ENCODE measurements around the gene NFIX.

NFIX gene

DNA sequence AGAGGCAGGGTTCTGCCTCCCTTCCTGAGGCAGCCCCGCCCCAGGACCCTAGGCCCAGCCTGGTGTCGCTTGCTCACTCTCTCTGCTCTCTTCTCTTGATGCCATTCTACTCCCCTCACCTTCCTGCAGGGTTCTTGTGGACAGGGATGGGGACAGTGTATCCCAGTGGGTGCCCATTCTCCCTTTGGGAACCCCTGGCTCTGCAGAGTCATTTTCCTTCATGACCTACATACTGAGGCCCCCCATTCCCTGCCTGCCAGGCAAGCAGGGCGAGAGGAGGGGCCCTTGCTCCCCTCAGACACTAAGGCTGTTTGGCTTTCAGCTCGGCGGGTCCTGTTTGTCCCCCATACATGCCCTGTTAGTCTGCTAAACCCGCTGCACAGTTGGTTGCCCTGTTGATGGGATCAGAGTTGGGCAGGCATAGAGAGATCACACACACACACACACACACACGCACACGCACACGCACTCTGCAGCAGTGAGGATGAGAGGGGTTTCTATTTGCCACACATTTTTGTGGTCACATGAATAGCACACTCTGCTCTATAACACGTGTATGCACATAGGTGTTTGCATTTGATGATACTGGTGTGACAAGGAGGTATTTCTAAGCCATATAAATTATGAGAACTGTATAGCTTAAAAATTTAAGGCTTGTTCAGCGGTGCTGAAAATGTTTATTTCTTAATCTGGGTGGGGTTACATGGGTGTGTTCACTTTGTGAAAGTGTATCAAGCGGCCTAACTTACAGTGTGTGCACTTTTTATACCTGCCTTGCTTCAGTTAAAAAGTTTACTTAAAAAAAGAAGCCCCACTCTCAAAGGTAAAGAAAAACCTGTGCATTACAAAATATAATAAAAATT lies 20.3 kb downstream of the NFIX start:
- Histone ChIP-seq H3K4me3 (ENCODE audit: low read length) (no peak overlapping the region), H3K4me1 (ENCODE audit: control insufficient read depth, insufficient read depth, low read length) (peaks cover 66% of the 10 kb centered on the region), H3K36me3 (ENCODE audit: control insufficient read depth, insufficient read depth, low read length) (no peaks in the 10 kb centered on the region), H3K27me3 (ENCODE audit: control insufficient read depth, insufficient read depth, low read length) (no peaks in the 10 kb centered on the region), H3K9me3 (ENCODE audit: control insufficient read depth, low read length) (no peaks in the 10 kb centered on the region), H3K9ac (ENCODE audit: low read length) (peak overlapping the region; percentile 39)

DNA sequence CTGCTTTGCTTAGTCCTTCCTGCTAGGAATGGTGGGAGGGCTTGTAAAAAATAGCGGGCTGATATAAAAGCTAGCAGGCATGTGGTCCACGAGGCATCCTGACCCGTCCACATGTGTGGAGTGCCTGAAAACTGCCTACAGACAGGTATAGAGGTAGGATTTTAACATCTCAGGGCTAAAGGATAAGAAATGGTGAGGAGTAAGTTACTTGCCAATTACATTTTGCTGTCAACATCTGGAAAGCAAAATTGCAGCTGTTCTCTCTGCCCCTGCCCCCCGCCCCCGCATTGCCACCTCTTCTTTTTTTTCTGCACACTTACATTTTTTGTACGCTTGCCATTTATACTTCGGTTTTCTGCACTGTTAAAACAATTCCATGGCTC lies 21.0 kb downstream of the NFIX start:
- H3K9ac ChIP-seq (ENCODE audit: low read length) = no peak overlapping the region
- no peaks in the 10 kb centered on the region for H3K27me3 ChIP-seq (ENCODE audit: control insufficient read depth, insufficient read depth, low read length)
- H3K36me3 ChIP-seq (ENCODE audit: control insufficient read depth, insufficient read depth, low read length) = no peaks in the 10 kb centered on the region
- peaks cover 71% of the 10 kb centered on the region for H3K4me1 ChIP-seq (ENCODE audit: control insufficient read depth, insufficient read depth, low read length)
- no peaks in the 10 kb centered on the region for H3K9me3 ChIP-seq (ENCODE audit: control insufficient read depth, low read length)
- H3K4me3 ChIP-seq (ENCODE audit: low read length) = no peak overlapping the region

DNA sequence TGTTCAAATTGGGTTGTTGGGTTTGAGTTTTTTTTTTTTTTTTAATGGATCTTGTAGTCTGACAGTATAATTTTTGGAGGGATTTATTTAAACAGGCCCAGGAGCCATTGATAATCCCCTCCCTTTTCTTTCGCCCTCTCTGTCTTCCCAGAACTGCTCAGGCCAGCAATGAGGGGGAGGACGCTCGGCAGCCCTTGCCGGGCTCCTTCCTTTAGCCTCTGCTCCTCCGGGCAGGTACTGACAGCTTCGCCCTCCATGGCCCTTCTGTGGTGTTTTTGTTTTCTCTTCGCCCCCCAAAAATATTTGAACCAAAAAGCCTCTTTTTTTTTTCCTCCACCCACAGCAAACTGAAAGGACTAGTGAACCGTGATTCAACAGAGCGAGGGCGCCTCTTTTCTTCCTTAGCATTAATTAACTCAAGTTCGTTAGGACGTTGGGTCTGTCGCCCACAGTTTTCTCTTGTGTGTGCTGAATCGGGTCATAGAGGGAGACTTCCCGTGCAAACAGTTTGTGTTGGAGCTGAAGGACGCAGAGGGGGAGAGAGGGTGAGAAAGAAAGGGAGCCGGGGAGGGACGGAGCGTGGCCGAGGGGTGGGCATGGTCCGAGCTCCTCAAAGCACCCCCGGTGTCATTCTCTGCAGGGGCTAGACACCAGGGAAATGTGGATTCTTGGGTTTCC lies 21.5 kb downstream of the NFIX start:
- Histone ChIP-seq H3K36me3 (ENCODE audit: control insufficient read depth, insufficient read depth, low read length) (no peaks in the 10 kb centered on the region), H3K27me3 (ENCODE audit: control insufficient read depth, insufficient read depth, low read length) (no peaks in the 10 kb centered on the region), H3K4me1 (ENCODE audit: control insufficient read depth, insufficient read depth, low read length) (peaks cover 75% of the 10 kb centered on the region), H3K9ac (ENCODE audit: low read length) (peak overlapping the region; percentile 11), H3K9me3 (ENCODE audit: control insufficient read depth, low read length) (no peaks in the 10 kb centered on the region), H3K4me3 (ENCODE audit: low read length) (no peak overlapping the region)

DNA sequence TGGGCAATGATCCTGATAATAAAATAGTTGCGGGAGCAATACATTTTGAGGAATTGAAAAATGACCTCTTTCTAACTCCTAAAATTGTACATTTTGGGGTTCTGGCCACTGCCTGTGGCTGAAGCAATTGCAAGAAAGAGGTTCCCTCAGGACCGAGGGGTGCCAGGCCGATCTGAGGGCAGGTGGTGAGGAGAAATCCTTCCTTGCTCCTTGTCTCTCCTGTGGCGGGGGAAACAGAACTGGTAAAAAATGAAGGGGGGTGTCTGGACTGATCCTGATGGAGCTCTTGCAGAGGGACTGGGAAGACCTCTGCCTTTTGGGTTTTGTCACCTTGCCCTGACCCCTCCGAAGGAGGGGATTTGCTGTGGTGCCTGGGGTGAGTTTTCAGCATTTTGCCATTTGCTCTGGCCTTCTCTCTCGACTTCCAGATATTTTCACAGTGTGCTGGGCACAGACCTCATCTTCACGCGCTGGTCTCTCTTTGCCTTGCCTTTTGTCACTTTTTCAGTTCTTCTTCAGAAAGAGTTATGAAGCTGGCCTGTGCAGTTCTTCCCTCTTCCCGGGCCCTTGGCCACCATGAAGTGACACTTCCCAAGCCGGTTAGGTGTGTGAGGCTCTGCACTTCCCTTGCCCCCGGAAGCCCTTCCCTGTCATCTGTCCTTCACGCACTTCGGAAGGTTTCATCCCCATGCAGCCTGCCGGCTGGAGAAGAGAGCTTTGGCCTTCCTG lies 22.2 kb downstream of the NFIX start:
- Histone ChIP-seq H3K27me3 (ENCODE audit: control insufficient read depth, insufficient read depth, low read length) (no peaks in the 10 kb centered on the region), H3K9ac (ENCODE audit: low read length) (peak overlapping the region; percentile 11), H3K36me3 (ENCODE audit: control insufficient read depth, insufficient read depth, low read length) (no peaks in the 10 kb centered on the region), H3K9me3 (ENCODE audit: control insufficient read depth, low read length) (no peaks in the 10 kb centered on the region), H3K4me1 (ENCODE audit: control insufficient read depth, insufficient read depth, low read length) (peaks cover 80% of the 10 kb centered on the region), H3K4me3 (ENCODE audit: low read length) (no peak overlapping the region)

DNA sequence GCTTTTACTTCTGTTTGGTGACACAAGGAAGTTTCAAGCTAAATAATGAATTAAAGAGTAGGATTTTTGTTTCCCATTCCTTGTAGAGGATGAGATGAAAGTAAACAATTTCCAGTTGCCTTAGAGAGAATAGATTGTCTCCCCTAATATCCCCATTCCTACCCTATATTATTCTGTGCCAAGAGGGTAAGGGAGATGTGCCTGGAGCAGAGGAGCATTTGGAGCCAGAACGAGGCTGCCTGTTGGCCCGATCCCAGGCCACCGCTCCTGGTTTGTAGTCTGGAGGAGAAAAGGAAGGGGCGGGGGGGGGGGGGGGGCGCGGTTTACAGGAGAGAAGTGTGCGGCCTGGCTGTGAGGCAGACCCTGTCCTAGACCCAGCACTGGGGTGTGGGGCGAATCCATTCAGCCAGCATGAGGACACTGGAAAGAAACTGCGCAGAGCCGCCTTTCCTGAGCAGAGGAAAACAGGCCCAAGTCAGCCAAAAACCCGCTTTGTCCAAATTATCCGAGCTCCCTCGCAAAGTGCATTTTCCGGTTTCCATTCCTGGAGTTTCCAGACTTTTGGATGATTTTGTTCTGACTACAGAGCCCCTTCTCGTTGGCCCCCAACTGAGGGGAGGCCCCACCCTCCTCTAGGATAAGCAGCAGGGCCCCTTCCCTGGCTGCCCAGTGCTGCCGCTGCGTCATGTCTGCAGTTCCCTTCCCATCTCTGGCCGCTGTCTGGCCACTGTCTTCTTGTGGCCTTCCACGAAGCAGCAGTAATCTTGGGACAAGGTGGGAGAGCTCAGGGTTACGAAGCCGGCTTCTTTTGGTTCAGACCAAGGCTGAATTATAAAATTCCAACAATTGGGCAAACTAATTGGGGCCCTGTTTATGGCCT lies 23.0 kb downstream of the NFIX start:
- H3K9me3 ChIP-seq (ENCODE audit: control insufficient read depth, low read length) = no peaks in the 10 kb centered on the region
- H3K36me3 ChIP-seq (ENCODE audit: control insufficient read depth, insufficient read depth, low read length) = no peaks in the 10 kb centered on the region
- H3K27me3 ChIP-seq (ENCODE audit: control insufficient read depth, insufficient read depth, low read length) = no peaks in the 10 kb centered on the region
- H3K4me3 ChIP-seq (ENCODE audit: low read length) = no peak overlapping the region
- peak overlapping the region; percentile 44 for H3K9ac ChIP-seq (ENCODE audit: low read length)
- H3K4me1 ChIP-seq (ENCODE audit: control insufficient read depth, insufficient read depth, low read length) = peaks cover 80% of the 10 kb centered on the region

DNA sequence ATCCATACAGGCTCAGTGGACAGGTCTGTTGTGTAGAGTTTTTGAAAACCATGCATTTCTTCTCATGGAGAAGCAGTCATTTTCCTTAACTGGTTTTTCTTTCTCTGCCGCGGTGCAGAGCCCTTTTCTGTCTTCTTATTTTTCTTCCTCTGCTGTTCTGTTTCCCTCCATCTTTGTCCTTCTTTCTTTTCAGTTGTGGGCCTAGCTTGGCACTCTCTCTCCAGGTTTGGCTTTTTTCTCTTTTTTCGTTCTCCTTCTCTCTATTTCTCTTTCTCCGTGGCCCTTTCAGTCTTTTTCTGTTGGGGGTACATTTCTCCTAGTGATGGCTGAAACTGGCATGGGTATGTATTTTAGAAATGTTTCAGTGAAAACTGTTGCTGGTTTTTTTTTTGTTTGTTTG lies 24.1 kb downstream of the NFIX start:
- no peaks in the 10 kb centered on the region for H3K27me3 ChIP-seq (ENCODE audit: control insufficient read depth, insufficient read depth, low read length)
- H3K9ac ChIP-seq (ENCODE audit: low read length) = no peak overlapping the region
- H3K9me3 ChIP-seq (ENCODE audit: control insufficient read depth, low read length) = no peaks in the 10 kb centered on the region
- no peaks in the 10 kb centered on the region for H3K36me3 ChIP-seq (ENCODE audit: control insufficient read depth, insufficient read depth, low read length)
- no peak overlapping the region for H3K4me3 ChIP-seq (ENCODE audit: low read length)
- peaks cover 72% of the 10 kb centered on the region for H3K4me1 ChIP-seq (ENCODE audit: control insufficient read depth, insufficient read depth, low read length)

DNA sequence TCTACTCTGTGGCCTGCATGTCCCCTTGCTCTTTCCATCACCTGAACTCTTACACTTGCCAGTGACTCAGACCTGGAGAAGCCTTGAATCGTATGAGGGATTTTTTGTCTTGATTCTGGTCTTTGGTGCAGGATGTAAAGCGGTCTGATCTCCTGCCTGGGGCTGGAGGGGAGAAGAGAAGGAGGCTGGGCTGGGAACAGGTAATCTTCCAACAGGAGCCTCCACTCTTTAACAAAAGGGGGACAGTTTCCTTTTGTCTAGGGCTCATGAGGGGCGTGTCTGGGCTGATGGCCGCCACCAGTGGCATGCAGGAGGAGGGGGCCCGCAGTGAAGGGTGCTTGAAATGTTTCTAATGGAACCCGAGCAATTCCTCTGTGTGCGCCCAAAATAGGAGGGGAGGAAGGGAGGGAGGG lies 24.7 kb downstream of the NFIX start:
- no peaks in the 10 kb centered on the region for H3K9me3 ChIP-seq (ENCODE audit: control insufficient read depth, low read length)
- H3K36me3 ChIP-seq (ENCODE audit: control insufficient read depth, insufficient read depth, low read length) = no peaks in the 10 kb centered on the region
- H3K4me3 ChIP-seq (ENCODE audit: low read length) = no peak overlapping the region
- H3K9ac ChIP-seq (ENCODE audit: low read length) = no peak overlapping the region
- H3K4me1 ChIP-seq (ENCODE audit: control insufficient read depth, insufficient read depth, low read length) = peaks cover 70% of the 10 kb centered on the region
- H3K27me3 ChIP-seq (ENCODE audit: control insufficient read depth, insufficient read depth, low read length) = no peaks in the 10 kb centered on the region

DNA sequence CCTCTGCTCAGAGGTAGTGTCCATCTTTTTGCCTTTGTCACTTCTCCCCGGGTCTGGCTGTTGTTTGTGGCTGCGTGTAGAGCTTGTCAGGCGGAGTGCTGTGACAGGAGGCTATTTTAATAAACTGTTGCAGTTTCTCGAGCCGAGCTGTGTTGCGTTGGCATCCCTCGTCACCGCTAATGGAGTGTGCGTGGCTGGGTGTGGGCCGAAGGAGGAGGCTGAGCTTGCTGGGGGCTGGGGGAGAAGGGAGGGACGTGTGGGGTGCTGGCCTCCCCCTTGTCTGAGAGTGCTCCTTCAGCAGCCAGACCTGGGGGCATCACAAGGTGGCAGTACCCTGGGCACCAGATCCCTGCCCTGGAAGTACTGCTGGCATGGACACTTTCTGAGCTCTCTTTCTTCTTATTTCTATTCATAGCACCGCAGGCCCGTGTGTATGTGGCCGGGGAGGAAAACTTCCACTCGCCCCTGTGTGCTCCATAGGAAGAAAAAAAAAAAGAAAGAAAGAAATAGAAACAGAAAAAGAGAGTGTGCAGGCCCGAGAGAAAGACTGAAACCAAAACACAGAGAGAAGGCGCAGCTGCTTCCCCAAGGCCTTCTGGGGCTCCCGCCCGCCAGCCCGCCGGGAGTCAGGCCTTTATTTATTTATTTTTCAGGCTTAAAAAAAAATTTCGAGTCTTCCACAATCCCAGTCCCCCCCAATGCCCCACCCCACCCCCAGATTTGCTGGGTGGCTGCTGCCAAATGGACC lies 27.0 kb downstream of the NFIX start:
- H3K9ac ChIP-seq (ENCODE audit: low read length) = peak overlapping the region; percentile 73
- H3K4me3 ChIP-seq (ENCODE audit: low read length) = peak overlapping the region; percentile 9
- H3K36me3 ChIP-seq (ENCODE audit: control insufficient read depth, insufficient read depth, low read length) = no peaks in the 10 kb centered on the region
- peaks cover 72% of the 10 kb centered on the region for H3K4me1 ChIP-seq (ENCODE audit: control insufficient read depth, insufficient read depth, low read length)
- H3K9me3 ChIP-seq (ENCODE audit: control insufficient read depth, low read length) = no peaks in the 10 kb centered on the region
- no peaks in the 10 kb centered on the region for H3K27me3 ChIP-seq (ENCODE audit: control insufficient read depth, insufficient read depth, low read length)

DNA sequence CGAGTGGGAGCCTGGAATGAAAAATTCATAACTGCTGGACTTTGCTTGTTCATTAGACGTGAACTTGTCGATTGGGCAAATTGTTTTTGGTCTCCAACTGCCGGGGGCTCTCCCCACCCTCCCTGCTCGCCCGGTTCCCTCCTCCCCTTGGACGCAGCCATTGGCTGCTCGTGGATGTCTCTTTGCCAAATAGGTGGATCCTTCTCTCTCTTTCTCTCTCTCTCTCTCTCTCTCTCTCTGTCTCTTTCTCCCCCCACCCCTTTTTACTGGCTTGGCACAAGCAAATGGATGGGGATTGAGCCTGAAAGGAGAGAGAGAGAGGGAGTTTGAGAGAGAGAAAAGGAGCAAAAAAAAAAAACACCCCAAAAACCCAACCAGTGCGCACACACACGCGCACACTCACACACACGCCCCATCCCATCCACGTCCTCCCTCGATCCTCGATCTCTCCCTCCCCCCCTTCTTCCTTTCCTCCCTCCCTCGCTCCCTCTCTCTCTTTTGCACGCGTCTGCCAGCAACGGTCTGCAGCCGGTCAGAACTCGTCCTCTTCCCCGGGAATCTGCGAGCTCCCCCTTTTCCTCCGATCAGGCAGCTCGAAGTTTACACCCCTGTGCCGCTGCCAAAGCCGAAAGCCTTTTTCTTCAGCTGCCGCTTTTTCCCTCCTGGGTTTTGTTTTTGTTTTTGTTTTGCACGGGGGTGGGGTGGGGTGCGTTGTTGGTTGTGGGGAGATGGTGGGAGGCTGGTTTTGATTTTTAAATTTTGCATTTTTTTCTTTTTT lies 27.8 kb downstream of the NFIX start:
- Histone ChIP-seq H3K4me3 (ENCODE audit: low read length) (peak overlapping the region; percentile 25), H3K9ac (ENCODE audit: low read length) (peak overlapping the region; percentile 73), H3K9me3 (ENCODE audit: control insufficient read depth, low read length) (no peaks in the 10 kb centered on the region), H3K4me1 (ENCODE audit: control insufficient read depth, insufficient read depth, low read length) (peaks cover 73% of the 10 kb centered on the region), H3K27me3 (ENCODE audit: control insufficient read depth, insufficient read depth, low read length) (no peaks in the 10 kb centered on the region), H3K36me3 (ENCODE audit: control insufficient read depth, insufficient read depth, low read length) (no peaks in the 10 kb centered on the region)

DNA sequence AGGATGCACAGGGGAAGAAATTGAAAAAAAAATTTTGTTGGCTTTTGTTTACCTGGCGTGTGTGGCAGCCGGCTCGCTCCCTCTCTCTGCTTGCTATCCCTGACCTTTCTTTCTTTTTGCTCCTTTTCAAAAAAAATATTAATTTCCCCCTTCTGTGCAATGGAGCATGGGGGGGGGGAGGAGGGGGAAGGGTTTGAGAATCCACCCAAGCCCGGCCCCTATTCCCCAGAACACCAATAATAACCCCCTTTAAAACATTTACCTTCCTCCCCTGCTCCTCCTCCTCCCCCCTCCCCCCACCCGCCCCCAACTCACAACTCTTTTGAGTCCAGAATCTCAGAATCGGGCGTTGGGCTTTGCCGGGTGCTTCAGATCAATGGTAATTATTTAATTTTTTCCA lies 28.4 kb downstream of the NFIX start:
- Histone ChIP-seq H3K36me3 (ENCODE audit: control insufficient read depth, insufficient read depth, low read length) (no peaks in the 10 kb centered on the region), H3K27me3 (ENCODE audit: control insufficient read depth, insufficient read depth, low read length) (no peaks in the 10 kb centered on the region), H3K9me3 (ENCODE audit: control insufficient read depth, low read length) (no peaks in the 10 kb centered on the region), H3K4me3 (ENCODE audit: low read length) (peak overlapping the region; percentile 25), H3K4me1 (ENCODE audit: control insufficient read depth, insufficient read depth, low read length) (peaks cover 72% of the 10 kb centered on the region), H3K9ac (ENCODE audit: low read length) (peak overlapping the region; percentile 73)
